Right ventricle myocardium superior (tissue), 1 donor: ENCODE data around the gene MPP7. TPM values are rescaled to one million over a fixed set of nuclear protein-coding genes. Genes with fewer than 3 reads are reported as not detected.
"Not testable (repeated sequence)": the region's sequence is repeated elsewhere in the genome, so short reads cannot be mapped to it uniquely, and the experiment has no call there.

Experiments
- ATAC-seq: fragments of 200-7000 bp; cut with Tn5 transposase; one replicate; pipeline ENCODE4 v1.9.1; 2020; ENCODE audit warnings: mild to moderate bottlenecking; ENCODE audit not compliant: poor library complexity
- DNase-seq: peaks from one replicate; pipeline ENCODE4 v3.0.0-alpha.2; 2020
- intact Hi-C: fragments of 100-400 bp; cut with DNase I; formaldehyde crosslinking; loops from one replicate; pipeline ENCODE4 v1.11.2; 2022
- long read RNA-seq: library from polyadenylated mRNA; unstranded; transcript quantifications from one replicate; pipeline ENCODE4 v2.0.0, GENCODE V29; 2021
- total RNA-seq: library from RNA; stranded (reverse); fragmentation: NEBNext Ultra II Directional; extraction: Animal tissue kit (Norgen Biotek cat#: 25700); gene quantifications from one replicate; pipeline ENCODE4 v1.2.1, GENCODE V29; 2021
- donor health status: DM: no; HTN: yes; CAD: no; lungs with severe emphysema.

Gene MPP7
- 14.0 TPM for total RNA-seq
- long read RNA-seq, partial matches to known transcripts: 1 of 30 reads
- long read RNA-seq, other reads (novel, unspliced or antisense): 29 of 30 reads

GRCh38 chr10:28302638-28303488 is at the start of gene MPP7:
MPP7 (minus strand) TSS chr10:28303064; CDS start chr10:28238604, 64,460 bp downstream.
- DNase-seq: peak; percentile 97
- ATAC-seq: peak; percentile 98
- intact Hi-C loops: loop anchor here (10.0 kb wide), 1 partner anchor 72 kb away; no protein-coding TSS in a partner anchor

- ATAC-seq (no peak), DNase-seq (no peak)
- intact Hi-C loops: no loop called here
These were observed 47.0 kb upstream of the MPP7 start for GRCh38 chr10:28349892-28350291.

GRCh38 chr10:28343987-28344895 is 41.4 kb upstream of the MPP7 start:
- intact Hi-C loops: no loop called here
- no peak for DNase-seq
- ATAC-seq: no peak

GRCh38 chr10:28343252-28343651 is 40.4 kb upstream of the MPP7 start:
- ATAC-seq (no peak), DNase-seq (no peak)
- intact Hi-C loops: no loop called here

- intact Hi-C loops, ATAC-seq, DNase-seq: not testable (repeated sequence)
These were observed 38.8 kb upstream of the MPP7 start for GRCh38 chr10:28341679-28342078.

- no peak for ATAC-seq
- DNase-seq: no peak
- intact Hi-C loops: no loop called here
These were observed 29.9 kb upstream of the MPP7 start for GRCh38 chr10:28332726-28333125.

- DNase-seq: no peak
- ATAC-seq: no peak
- intact Hi-C loops: no loop called here
These were observed 29.0 kb upstream of the MPP7 start for GRCh38 chr10:28331841-28332240.

GRCh38 chr10:28331066-28331465 is 28.2 kb upstream of the MPP7 start:
- no peak for DNase-seq
- ATAC-seq: no peak
- intact Hi-C loops: no loop called here

GRCh38 chr10:28328346-28328745 is 25.5 kb upstream of the MPP7 start:
- ATAC-seq: no peak
- no peak for DNase-seq
- intact Hi-C loops: no loop called here

GRCh38 chr10:28327491-28327880 is 24.6 kb upstream of the MPP7 start:
- intact Hi-C loops: no loop called here
- no peak for DNase-seq
- ATAC-seq: peak; percentile 48

- DNase-seq (peak; percentile 47), ATAC-seq (peak; percentile 91)
- intact Hi-C loops: no loop called here
These were observed 23.9 kb upstream of the MPP7 start for GRCh38 chr10:28326516-28327490.

GRCh38 chr10:28320799-28321198 is 17.9 kb upstream of the MPP7 start:
- ATAC-seq: no peak
- intact Hi-C loops: no loop called here
- DNase-seq: no peak

- DNase-seq (no peak), ATAC-seq (no peak)
- intact Hi-C loops: no loop called here
These were observed 17.2 kb upstream of the MPP7 start for GRCh38 chr10:28320090-28320489.

- intact Hi-C loops, DNase-seq, ATAC-seq: not testable (repeated sequence)
These were observed 16.2 kb upstream of the MPP7 start for GRCh38 chr10:28319061-28319460.

GRCh38 chr10:28318626-28319025 is 15.8 kb upstream of the MPP7 start:
- no peak for ATAC-seq
- DNase-seq: no peak
- intact Hi-C loops: no loop called here

- ATAC-seq: no peak
- no peak for DNase-seq
- intact Hi-C loops: no loop called here
These were observed 14.9 kb upstream of the MPP7 start for GRCh38 chr10:28317760-28318159.

GRCh38 chr10:28316696-28317095 is 13.8 kb upstream of the MPP7 start:
- DNase-seq (no peak), ATAC-seq (no peak)
- intact Hi-C loops: no loop called here

- intact Hi-C loops: no loop called here
- no peak for ATAC-seq
- no peak for DNase-seq
These were observed 12.3 kb upstream of the MPP7 start for GRCh38 chr10:28315140-28315539.
